Measurements from ENCODE around the gene CCZ1.
"Not testable (repeated sequence)": the region's sequence is repeated elsewhere in the genome, so short reads cannot be mapped to it uniquely, and the experiment has no call there.

DNA sequence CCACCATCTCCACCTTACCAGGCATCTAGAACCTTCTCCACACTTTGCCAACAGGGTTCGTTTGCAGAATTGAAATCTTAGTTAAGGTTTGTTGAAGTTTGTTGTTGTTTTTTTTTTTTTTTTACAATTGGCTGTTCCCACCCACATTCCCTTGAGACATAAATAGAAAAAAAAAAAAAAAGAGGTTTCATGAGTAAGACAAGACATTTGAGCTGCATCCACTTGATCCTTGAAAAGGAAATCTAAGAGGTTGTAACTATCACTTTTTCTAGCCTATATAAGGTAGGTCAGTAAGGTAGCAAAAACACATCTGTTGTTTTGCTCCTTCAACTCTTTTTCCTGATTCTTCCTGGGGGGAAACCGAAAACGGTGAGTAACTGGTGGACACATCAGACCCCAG, 18.9 kb upstream of the CCZ1 start:
- TF ChIP-seq CTCF (conservative IDR thresholded peaks at IDR 0.05; ENCODE audit: low read length); EZH2phosphoT487 (IDR thresholded peaks at IDR 0.05; ENCODE audit: borderline replicate concordance, low read depth, low read length): not testable (repeated sequence)

All from OCI-LY7 (cell line).